H1 (cell line): ENCODE results near the gene FBH1.

Source experiments
- EP300 ChIP-seq, 2 experiments: IDR thresholded peaks; 1 replicate in 1 of 2; 2 replicates in 1 of 2; pipeline ENCODE4 v1.6.1; 2011 to 2012; ENCODE audit warnings: low read depth in 2 of 2, low read length in 2 of 2, mild to moderate bottlenecking in 2 of 2, borderline replicate concordance in 1 of 2, inconsistent platforms in 1 of 2, moderate library complexity in 1 of 2
- POLR2A ChIP-seq, 2 experiments: IDR thresholded peaks; 1 replicate in 1 of 2; 2 replicates in 1 of 2; pipeline ENCODE4 v1.6.1; 2011; ENCODE audit warnings: low read depth in 2 of 2, low read length in 2 of 2, mild to moderate bottlenecking in 2 of 2; ENCODE audit errors: control extremely low read depth in 1 of 2
- SRF ChIP-seq: IDR thresholded peaks from 2 replicates; pipeline ENCODE4 v1.6.1; 2011; ENCODE audit warnings: mild to moderate bottlenecking, low read depth, low read length, moderate library complexity
- ZNF274 ChIP-seq: IDR thresholded peaks from 2 replicates; pipeline ENCODE4 v1.7.0; 2012; ENCODE audit warnings: low read length, borderline replicate concordance; ENCODE audit errors: extremely low read depth

DNA sequence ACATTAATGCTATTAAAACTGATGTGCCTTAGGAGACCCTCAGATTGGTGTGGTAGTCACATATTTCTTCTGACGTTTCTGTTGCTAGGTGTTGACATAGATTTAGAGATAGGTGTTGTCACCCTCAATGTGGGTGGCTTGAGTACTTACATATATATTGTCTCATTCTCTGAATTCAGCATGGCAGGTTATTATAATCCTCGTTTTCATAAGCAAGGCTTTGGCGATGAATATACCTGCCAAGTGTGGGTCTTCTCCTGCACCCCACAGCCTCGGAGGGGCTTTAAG lies 7.0 kb downstream of the FBH1 start:
- no peak for TF ChIP-seq EP300 (IDR thresholded peaks at IDR 0.05; ENCODE audit: borderline replicate concordance in 1 of 2, low read depth in 2 of 2, low read length in 2 of 2)
- TF ChIP-seq POLR2A (IDR thresholded peaks at IDR 0.05; ENCODE audit: control extremely low read depth in 1 of 2, low read depth in 2 of 2, low read length in 2 of 2), result no peak
- no peak for TF ChIP-seq SRF
- TF ChIP-seq ZNF274, result no peak
